NCI-H82 treated with DMSO at 0.1 percent for 48 hours (cell line): ENCODE data around the gene CDK5RAP1.
"Not testable (repeated sequence)": the region's sequence is repeated elsewhere in the genome, so short reads cannot be mapped to it uniquely, and the experiment has no call there.

ENCODE experiments used
- DNase-seq: peaks from one replicate; lab custom pipeline; 2025; ENCODE audit not compliant: unreplicated experiment; lab: John Stamatoyannopoulos, UW

Gene CDK5RAP1

GRCh38 chr20:33389326-33389725 is 12.0 kb downstream of the CDK5RAP1 start:
- not testable (repeated sequence) for DNase-seq

- DNase-seq: no peak
These were observed 13.1 kb downstream of the CDK5RAP1 start for GRCh38 chr20:33388268-33388667.

DNA sequence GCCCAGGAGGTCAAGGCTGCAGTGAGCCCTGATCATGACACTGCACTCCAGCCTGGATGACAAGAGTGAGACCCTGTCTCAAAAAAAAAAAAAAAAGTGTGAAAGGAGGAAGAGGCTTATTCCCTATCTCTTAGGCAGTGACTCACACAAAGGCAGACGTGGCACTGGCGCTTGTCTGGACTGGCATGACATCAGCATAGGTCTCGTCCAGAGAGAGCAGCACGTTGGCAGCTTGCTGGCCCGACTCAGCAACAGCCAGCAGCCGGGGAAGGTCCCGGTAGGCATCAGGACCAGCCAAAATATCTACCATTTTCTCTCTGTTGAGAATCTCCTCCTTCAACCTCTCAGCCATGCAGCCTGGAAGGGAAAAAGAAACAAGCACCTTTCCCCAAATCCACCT is 14.1 kb downstream of the CDK5RAP1 start:
- DNase-seq: no peak

GRCh38 chr20:33386673-33387072 is 14.6 kb downstream of the CDK5RAP1 start:
- no peak for DNase-seq

DNA sequence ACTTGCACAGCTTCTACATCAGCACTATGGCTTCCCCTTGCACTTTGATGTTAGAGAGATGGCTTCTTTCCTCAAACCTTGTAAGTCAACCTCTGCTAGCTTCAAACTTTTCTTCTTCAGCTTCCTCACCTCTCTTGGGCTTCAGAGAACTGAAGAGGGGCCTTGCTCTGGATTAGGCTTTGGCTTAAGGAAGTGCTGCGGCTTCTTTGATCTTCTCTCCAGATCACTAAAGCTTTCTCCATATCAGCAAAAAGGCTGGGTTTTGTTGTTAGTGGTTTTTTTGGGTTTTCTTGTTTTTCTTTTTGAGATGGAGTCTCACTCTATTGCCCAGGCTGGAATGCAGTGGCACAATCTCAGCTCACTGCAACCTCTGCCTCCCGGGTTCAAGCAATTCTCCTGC is 24.0 kb downstream of the CDK5RAP1 start:
- DNase-seq: no peak

DNA sequence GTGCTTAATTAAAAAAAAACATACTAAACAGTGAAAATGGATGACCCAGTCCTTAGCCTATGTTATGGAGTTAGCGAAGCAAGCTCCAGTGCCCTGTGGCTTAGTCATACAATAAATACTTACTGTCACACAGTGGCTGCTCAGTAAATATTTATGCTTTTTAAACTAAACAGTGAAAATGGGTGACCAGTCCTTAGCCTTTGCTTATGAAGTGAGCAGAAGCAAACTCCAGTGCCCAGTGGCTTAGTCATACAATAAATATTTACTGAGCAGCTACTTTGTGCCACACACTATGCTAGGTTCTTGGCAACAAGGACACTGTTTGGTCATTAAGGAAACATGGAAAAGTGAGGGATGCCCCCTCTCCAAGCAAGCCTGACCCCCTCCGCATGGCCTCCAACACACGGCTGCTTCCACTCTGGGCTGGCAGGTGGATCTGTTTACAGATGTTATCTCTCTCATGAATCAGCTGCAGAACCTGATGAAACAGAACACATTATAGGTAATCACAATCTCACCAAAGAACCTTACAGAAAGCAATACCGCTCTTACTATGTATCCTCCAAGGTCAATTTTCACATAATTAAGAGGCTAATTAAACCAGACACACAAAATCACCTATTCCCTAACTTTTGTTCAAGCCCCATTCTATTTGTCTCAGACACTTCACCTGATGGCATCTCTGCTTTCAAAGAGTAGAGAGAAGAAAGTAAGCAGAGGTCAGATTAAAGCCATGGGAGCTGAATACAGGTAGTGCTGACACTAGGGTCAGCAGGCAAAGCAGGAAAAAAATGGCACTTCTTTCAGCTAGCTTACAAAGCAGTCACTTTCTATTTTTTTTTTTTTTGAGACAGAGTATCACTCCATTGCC is 27.3 kb downstream of the CDK5RAP1 start:
- DNase-seq: no peak

- DNase-seq: no peak
These were observed 28.3 kb downstream of the CDK5RAP1 start for GRCh38 chr20:33372993-33373441.

DNA sequence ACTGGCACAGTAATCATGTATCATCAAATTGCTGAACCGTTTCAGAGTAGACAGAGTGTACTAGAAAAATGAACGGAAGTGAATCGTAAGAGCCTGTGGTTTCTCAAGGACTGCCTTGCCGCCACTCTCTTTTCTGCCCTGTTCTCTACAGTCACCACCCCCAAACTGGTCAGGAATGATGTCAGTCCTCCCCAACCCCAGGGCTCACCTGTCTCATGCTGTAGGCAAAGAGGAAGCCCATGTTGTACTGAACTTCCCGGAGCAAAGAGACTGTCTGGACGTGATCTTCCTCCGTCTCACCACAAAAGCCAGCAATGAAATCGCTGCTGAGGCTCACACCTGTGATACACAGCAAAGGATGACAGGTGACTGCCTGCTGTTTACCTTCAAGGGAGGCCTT is 31.0 kb downstream of the CDK5RAP1 start:
- no peak for DNase-seq

DNA sequence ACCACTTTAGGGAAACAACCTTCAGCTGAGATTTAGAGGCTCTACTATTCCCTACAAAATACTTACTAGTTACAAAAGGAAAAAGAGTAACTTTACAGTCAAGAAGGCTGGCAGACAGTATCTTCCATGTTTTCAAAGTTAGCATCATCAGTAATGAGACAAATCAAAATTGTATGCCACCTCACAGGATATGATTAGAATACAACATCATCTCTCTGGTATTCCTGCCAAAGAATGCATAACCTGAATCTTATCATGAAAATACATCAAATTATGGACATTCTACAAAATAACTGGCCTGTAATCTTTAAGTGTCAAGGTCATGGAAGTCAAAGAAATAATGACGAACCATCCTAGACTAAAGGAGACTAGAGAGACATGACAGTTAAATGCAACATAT is 38.4 kb downstream of the CDK5RAP1 start:
- no peak for DNase-seq

DNA sequence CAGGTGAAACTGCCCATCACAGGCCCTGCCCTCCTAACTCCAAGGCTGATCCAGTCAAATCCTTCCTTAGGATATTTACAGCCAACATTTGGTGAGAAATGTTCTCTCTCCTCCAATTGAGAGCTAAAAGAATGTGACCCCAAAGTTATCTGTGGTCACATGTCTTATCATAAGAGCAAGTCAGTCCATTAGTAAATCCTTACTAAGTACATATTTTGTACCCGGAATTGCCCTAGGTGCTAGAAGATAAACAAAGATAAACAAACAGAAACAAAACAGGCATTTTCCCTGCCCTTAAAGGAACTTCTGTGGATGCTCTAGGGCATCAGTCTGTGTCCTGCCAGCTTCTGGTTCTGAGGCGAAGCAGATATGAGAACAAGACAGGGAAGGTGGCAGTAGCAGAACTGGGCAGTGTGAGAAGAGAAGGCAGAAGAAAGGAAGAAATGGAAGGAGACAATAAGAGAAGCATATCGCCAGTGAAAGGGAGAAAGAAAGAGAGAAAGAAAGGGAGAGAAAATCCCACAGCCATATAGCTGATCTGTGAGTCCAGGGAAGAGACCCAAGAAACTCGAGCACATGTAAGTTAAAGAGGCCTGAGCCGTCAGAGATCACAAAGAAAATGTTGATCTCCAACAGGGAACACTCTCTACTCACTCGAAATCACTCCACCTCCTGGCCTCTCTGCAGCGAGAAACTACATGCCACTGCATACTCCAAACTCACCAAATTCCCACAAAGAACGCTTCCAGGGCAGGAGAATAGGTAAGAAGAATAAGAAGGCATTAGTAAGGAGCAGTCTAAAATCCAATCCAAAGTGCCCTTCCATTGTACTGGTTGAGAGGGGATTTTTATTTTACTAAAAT is 41.7 kb downstream of the CDK5RAP1 start:
- no peak for DNase-seq

GRCh38 chr20:33353013-33353402 is 48.3 kb downstream of the CDK5RAP1 start:
- no peak for DNase-seq

GRCh38 chr20:33352258-33353012 is 48.9 kb downstream of the CDK5RAP1 start:
- no peak for DNase-seq

GRCh38 chr20:33351696-33352095 is 49.6 kb downstream of the CDK5RAP1 start:
- no peak for DNase-seq

GRCh38 chr20:33349493-33349892 is 51.8 kb downstream of the CDK5RAP1 start:
- no peak for DNase-seq

DNA sequence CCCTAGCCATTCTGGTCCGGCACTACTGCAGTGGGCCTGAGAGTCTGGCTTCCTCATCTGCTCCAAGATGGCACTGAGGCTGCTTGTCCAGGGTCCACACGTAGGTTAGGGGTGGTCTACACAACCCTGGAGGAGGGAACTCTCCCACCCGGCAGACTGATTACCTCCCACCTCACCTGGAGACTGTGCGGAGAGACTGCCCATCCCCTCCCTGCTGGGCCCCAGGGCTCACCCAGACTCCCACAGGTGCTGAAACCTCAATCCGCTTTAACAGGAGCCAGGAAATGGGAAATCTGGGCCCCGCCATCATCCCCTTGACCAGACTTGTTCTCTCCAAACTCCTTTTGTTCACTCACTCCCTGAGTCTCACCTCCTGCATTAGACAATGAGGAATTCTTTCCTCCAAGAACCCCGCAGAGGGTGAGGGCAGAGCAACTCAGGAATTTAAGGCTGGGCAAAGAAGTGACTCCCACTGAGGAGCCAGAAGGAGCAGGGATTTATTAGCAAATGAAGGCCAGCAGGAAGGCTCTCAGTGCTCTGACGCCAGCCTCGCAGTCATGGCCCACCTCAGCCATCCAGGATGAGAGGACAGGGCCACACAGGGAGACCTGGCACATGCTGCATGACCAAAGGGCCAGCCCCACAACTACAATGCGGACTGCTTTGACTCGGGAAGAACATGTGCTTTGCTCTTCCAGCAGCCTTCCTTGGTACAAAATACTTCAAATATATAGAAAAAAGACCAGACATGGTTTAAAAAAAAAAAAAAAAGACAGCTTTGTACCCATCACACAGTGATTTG is 53.0 kb downstream of the CDK5RAP1 start:
- no peak for DNase-seq

DNA sequence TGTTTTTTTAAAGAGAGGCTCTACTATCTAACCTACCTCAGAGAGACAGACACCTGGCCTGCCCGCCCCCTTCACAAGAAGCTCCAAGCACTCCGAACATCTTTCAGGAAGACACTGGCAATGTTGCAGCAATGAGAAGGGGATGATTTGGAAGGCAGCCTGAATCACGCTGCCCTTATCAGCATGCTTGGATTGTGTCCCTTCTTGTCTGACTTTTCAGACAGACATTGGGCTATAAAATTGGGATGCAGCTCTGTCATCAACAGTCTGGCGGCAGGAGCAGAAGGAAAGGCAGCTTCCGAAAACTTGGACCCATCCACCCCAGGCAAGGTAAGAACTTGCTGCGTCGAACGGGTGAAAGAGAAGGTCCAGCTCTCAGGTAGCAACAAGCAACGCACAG is 56.0 kb downstream of the CDK5RAP1 start:
- DNase-seq: no peak

- DNase-seq: no peak
These were observed 57.8 kb downstream of the CDK5RAP1 start for GRCh38 chr20:33343521-33343920.

- DNase-seq: no peak
These were observed 61.7 kb downstream of the CDK5RAP1 start for GRCh38 chr20:33339515-33340058.

- no peak for DNase-seq
These were observed 62.7 kb downstream of the CDK5RAP1 start for GRCh38 chr20:33338467-33339258.
